Measurements from ENCODE around the gene ZNF831. TPM values are rescaled to one million over a fixed set of nuclear protein-coding genes. Genes with fewer than 3 reads are reported as not detected.

The ZNF831 gene
- total RNA-seq, 2 donors from 2014 or later = 0.31 to 0.47 TPM

DNA sequence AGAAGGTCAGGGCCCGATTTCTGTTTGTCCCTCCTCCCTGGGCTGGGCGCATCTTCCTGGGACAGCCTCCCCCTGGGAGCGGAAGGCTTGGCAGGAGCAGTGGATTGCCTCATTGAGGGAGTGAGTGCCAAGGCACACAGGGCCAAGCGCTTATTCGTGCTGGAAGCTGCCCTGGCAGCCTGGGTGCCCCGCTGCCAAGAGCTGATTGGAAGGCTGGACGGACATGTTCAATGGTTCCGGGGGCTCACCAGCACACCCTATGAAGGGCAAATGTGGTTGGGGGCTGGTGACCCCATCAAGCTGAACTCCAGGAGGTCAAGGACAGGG, 10.3 kb upstream of the ZNF831 start:
- ATAC-seq (peak; percentile 82 to 86), DNase-seq (peak; percentile 58)
- intact Hi-C loops (cut with DNase I) = no loop called here

DNA sequence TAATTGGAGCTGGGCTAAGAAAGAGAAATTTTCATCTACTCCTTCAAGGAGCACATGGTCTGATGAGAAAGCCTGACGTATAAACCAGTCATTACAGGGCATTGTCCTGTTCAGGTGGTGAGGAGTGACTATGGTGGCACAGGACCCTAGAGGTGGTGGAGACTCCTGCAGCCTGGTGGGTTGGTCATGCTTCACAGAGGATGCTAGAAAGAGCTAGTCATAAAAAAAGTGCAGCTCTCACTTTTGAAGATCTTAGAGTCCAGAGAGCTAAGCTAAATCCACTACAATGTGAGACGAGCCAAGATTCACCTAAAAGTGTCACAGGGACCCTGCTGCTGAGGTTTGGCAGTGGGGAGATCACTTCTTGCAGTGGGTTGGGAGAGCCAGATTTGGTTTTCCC, 9.8 kb upstream of the ZNF831 start:
- no peak for DNase-seq
- no peak for ATAC-seq
- intact Hi-C loops (cut with DNase I) = no loop called here

- intact Hi-C loops (cut with DNase I) = no loop called here
- DNase-seq (no peak), ATAC-seq (peak in 1 of 2 donors; percentile 29)
Measured at GRCh38 chr20:59154317-59155013, 9.2 kb upstream of the ZNF831 start.

DNA sequence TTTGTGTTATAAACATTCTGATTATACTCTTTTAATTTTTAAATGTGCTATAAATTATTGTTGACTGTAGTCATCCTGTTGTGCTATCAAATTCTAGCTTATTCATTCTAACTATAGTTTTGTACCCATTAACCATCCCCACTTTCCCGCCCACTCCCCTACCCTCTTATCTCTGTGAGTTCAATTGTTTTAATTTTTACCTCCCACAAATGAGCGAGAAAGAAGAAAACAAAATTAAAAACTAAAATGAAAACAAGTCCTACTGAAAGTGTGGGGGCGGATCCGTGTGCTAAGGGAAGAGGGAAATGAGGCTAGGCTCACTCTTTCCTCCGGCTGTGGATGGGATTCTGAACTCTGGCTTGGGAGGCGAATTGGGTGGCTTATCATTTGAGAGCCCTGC, 6.6 kb upstream of the ZNF831 start:
- ATAC-seq (no peak), DNase-seq (no peak)
- intact Hi-C loops (cut with DNase I) = no loop called here

DNA sequence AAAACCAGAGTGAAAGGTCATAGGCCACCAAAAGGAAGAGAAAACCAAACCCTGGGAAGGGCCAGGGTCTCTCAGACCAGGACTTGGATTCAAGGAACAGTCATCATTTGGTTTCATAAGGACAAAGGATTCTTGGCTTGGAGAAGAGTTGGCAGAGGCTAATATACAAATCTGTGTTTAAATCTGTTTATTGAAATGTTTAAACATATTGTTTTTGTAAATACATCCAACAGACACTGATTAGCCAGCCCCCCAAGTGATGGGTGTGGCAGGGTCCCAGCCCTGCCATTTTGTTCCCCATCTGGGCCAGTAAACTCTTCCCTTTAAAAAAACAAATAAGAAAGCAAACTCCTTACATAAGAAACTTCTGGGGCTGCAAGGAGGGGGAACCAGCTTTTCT, 6.1 kb upstream of the ZNF831 start:
- intact Hi-C loops (cut with DNase I) = no loop called here
- no peak for ATAC-seq
- DNase-seq = no peak

DNA sequence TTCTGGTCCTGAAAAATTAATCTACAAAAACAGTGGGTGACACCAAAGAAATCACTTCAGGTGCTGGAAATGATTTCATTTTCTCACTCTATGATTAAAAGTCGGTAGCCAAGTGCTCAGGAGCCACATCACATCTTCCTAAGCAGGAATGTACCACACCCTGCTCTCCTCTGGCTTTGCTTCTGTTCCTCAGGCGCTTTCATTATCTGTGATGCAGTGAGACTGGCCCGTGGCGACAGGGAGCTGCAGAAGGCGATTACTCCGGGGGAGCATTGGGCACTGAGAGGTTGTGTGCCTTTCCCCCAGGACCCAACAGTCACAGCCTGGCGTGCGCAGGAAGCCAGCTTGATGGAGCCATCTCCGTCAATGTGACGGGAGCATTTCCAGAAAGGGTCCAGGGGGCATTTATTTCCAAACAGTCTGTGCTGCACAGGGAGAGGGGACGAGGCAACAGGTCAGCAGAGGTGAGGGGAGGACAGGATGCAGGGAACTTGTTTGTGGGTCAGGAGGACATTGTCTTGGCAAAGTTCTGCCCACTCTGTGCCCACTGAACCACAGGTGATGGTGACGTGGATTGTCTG, 5.6 kb upstream of the ZNF831 start:
- DNase-seq (no peak), ATAC-seq (peak in 1 of 2 donors; percentile 49)
- intact Hi-C loops (cut with DNase I) = no loop called here

- ATAC-seq (no peak), DNase-seq (no peak)
- intact Hi-C loops (cut with DNase I) = no loop called here
Measured at GRCh38 chr20:59158673-59159072, 4.9 kb upstream of the ZNF831 start.

DNA sequence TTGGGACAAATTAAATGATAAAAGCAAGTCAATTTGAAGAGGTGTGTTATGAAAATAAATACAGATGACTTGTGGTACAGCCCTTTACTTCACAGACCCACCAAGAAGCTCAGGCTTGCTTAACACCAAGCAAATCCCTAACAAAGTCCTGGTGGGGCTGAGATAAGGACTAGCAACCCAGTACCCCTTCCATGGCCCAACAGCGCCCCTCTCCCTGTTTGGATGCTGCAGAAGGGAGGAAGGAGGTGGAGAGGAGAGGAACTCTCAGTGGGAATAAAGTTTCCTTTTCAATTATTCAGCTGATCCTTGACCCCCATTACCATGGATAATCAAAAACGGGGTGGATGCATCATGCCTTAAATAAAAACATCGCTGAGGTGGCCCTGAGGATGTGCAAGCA, 4.5 kb upstream of the ZNF831 start:
- DNase-seq = no peak
- ATAC-seq = no peak
- intact Hi-C loops (cut with DNase I) = no loop called here

GRCh38 chr20:59159493-59160376, 3.9 kb upstream of the ZNF831 start:
- ATAC-seq (peak; percentile 48 to 62), DNase-seq (no peak)
- intact Hi-C loops (cut with DNase I) = no loop called here

- ATAC-seq (peak in 1 of 2 donors; percentile 14), DNase-seq (no peak)
- intact Hi-C loops (cut with DNase I) = no loop called here
Measured at GRCh38 chr20:59160389-59161115, 3.1 kb upstream of the ZNF831 start.

DNA sequence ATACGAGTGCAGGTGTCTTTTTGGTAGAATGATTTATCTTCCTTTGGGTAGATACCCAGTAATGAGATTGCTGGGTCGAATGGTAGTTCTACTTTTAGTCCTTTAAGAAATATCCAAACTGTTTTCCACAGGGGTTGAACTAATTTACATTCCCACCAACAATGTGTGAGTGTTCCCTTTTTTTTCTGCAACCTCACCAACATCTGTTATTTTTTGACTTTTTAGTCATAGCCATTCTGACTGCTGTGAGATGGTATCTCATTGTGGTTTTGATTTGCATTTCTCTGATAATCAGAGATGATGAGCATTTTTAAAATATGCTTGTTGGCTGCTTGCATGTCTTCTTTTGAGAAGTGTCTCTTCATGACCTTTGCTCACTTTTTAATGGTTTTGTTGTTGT, 1.9 kb upstream of the ZNF831 start:
- intact Hi-C loops (cut with DNase I) = no loop called here
- DNase-seq (no peak), ATAC-seq (no peak)

GRCh38 chr20:59164686-59165391, 1.2 kb downstream of the ZNF831 start:
- intact Hi-C loops (cut with DNase I) = no loop called here
- no peak for DNase-seq
- ATAC-seq = no peak

DNA sequence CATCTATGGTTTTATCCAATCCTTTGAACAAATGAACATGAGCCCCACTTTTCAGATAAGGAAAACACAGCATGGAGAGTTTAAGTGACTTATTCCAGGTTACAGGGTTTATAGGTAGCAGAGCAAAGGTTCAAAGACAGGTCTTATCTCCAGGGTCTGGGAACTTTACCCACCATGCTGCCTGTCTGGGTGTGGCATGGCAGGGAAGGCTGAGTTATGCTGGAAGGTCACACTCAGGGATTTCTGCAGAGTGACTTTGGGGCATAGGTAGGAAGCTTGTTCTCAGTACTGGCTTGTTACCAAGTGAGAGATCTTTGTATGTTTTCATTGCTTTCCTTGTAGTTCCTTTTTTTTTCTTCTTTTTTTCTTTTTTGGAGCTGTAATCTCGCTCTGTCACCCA, 1.8 kb downstream of the ZNF831 start:
- DNase-seq (no peak), ATAC-seq (no peak)
- intact Hi-C loops (cut with DNase I) = no loop called here

DNA sequence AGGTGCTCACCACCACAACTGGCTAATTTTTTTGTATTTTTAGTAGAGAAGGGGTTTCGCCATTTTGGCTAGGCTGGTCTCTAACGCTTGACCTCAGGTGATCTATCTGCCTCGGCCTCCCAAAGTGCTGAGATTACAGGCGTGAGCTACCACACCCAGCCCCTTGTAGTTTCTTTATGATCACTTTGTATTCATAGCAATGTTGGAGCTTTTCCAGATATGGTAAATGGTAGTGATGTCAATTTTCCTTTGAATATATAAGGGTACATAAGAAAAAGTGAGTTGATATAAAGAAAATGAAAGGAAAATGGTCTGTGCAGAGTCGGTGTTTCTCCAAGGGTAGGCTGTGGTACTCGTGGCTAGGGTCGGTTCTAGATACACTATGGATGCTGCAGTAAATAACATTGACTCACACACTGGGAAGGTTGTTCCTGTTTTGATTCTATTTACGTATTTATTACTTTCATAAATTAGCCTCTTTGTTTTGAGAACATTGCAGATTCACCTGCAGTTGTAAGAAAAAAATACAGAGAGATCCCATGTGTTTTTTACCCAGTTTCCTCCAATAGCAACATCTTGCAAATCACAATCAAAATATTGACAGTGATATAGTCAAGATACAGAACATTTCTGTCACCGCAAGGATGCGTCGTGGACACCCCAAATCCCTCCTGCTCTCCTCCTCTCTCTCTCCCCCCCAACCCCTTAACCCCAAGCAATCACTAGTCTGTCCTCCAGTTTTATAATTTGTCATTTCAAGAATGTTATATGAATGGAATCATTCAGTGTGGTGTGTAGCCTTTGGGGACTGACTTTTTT, 2.5 kb downstream of the ZNF831 start:
- ATAC-seq (peak in 1 of 2 donors; percentile 19), DNase-seq (no peak)

DNA sequence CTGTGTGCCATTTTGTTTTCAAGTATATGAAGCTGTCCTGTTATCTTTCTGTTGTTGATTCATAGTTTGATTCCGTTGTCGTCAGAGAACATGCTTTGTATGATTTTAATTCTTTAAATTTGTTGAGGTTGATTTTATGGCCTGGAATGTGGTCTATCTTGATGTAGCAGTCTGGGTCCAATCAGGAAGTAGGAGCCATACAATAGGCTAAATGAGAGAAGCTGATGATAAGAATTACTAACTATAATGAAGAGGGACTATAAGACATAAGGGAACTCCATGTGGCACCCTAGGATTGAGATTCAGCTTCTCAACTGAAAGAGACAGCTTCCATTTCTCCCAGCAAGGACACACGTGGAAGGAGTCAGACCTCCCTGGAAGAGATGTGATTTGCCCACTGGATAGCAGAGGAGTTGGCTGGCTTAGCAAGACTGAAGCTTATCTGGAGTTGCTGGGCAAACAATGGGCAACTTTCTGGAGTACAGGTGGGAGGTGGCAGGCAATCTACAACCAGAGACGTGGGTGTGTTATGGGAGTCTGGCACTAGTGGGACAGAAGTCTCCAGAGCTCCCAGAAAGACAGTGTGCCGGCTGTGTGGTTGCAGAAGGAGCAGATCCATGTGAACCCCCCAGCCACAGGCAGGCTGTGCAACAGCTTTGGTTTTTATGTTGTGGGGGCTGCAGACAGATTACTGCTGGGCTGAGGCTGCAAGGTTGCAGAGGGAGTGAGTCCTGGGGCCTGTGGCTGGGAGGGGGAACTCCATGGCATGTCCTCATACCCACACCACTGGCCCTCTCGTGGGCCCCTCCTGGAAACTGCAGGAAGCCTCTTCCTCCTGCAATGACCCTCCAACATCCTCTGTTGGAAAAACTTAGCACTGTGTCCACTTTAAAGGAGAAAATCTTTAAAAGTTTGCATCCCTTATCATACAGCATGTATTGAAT, 7.1 kb downstream of the ZNF831 start:
- ATAC-seq (no peak), DNase-seq (no peak)
- intact Hi-C loops (cut with DNase I) = no loop called here

More for the DNA sequence above, 2.5 kb downstream of the ZNF831 start:
- intact Hi-C loops (cut with DNase I) = no loop called here

- intact Hi-C loops (cut with DNase I) = no loop called here
- no peak for ATAC-seq
- DNase-seq = no peak
Measured at GRCh38 chr20:59171986-59172385, 8.4 kb downstream of the ZNF831 start.

GRCh38 chr20:59173938-59174491, 10.4 kb downstream of the ZNF831 start:
- intact Hi-C loops (cut with DNase I) = no loop called here
- ATAC-seq (no peak), DNase-seq (no peak)
